Midbrain (tissue), 1 donor: Measurements from ENCODE around the gene PPP1R36.
"Not testable (repeated sequence)": the region's sequence is repeated elsewhere in the genome, so short reads cannot be mapped to it uniquely, and the experiment has no call there.

Experiments
- DNase-seq: peaks from one replicate; lab custom pipeline; 2025; lab: John Stamatoyannopoulos, UW

Gene PPP1R36

GRCh38 chr14:64518229-64518628 lies 31.5 kb upstream of the PPP1R36 start:
- no peak for DNase-seq

DNA sequence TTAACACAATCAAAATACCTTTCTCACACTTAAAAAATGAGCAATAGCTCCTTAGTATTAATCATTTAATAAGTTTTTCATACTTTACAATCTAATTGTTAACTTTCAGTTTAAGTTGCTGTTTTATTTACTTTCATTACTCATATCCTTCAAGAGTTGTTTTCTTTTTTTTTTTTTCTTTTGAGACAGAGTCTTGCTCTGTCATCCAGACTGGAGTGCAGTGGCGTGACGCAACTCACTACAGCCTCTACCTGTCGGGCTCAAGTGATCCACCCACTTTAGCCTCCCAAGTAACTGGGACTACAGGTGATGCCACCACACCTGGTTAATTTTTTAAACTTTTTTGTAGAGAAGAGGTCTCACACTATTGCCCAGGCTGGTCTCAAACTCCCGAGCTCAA lies 29.1 kb upstream of the PPP1R36 start:
- no peak for DNase-seq

DNA sequence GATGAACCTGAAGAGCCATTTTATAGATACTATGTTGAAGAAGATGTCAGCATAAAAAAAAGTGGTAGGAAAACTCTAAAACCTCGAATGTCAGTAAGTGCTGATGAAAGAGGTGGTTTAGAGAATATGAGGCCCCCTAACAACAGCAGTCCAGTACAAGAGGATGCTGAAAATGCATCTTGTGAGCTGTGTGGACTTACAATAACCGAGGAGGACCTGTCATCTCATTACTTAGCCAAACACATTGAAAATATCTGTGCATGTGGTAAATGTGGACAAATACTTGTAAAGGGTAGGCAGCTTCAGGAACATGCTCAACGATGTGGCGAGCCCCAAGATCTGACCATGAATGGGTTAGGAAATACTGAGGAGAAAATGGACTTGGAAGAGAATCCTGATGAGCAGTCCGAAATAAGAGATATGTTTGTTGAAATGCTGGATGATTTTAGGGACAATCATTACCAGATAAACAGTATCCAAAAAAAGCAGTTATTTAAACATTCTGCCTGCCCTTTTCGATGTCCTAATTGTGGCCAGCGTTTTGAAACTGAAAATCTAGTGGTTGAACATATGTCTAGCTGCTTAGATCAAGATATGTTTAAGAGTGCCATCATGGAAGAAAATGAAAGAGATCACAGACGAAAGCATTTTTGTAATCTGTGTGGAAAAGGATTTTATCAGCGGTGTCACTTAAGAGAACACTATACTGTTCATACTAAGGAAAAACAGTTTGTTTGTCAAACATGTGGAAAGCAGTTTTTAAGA lies 27.0 kb upstream of the PPP1R36 start:
- no peak for DNase-seq

DNA sequence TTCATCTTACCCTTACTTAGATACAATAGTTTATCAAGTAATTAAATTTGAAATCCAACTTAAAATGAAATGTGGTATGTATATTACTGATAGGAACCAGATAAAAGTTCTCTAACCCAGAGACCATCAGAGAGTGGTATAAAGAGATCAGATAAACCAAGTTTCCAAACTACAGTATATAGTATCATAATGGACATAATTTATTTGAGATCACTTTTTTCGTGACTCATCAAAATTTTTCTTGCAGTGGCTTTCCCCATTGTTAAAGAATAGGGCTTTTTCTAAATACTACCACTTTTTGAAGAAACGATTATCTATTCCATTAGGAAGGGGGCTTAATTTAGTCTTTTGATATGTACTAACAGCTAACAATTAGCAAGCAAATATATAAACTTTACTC lies 24.4 kb upstream of the PPP1R36 start:
- no peak for DNase-seq

- no peak for DNase-seq
Observed at GRCh38 chr14:64531567-64531966, 18.2 kb upstream of the PPP1R36 start.

- no peak for DNase-seq
Observed at GRCh38 chr14:64536488-64537245, 13.1 kb upstream of the PPP1R36 start.

DNA sequence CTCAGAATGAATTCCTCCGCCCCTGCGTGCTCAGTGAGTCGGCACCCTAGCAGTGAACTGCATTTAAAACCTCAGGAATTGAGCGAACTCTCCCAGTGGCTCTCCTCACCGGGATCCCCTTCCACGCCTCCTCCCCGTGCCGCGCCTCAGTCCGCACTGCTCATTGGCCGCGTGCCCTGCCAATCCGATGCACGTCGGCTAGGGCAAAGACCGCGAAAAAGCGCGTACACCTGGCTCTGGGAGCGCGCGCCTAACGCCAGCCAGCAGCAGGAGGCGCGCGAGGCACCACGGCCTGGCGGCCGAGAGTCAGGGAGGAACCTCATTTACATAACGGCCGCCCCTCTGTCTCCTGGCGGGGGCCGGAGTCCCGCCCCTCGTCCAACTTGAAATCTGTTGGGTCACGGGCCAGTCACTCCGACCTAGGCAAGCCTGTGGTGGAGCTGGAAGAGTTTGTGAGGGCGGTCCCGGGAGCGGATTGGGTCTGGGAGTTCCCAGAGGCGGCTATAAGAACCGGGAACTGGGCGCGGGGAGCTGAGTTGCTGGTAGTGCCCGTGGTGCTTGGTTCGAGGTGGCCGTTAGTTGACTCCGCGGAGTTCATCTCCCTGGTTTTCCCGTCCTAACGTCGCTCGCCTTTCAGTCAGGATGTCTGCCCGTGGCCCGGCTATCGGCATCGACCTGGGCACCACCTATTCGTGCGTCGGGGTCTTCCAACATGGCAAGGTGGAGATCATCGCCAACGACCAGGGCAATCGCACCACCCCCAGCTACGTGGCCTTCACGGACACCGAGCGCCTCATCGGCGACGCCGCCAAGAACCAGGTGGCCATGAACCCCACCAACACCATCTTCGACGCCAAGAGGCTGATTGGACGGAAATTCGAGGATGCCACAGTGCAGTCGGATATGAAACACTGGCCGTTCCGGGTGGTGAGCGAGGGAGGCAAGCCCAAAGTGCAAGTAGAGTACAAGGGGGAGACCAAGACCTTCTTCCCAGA lies 9.3 kb upstream of the PPP1R36 start, which contains the start of gene HSPA2:
TSS of gene HSPA2 (plus strand) at position 534 of the 995 bp plus-strand sequence. CDS start at position 643, 109 bp downstream.
- DNase-seq = peak; percentile 99

GRCh38 chr14:64541261-64541971 lies 8.3 kb upstream of the PPP1R36 start:
- peak; percentile 29 for DNase-seq

GRCh38 chr14:64541972-64542835 lies 7.6 kb upstream of the PPP1R36 start:
- no peak for DNase-seq

- no peak for DNase-seq
Observed at GRCh38 chr14:64542836-64543201, 6.9 kb upstream of the PPP1R36 start.

DNA sequence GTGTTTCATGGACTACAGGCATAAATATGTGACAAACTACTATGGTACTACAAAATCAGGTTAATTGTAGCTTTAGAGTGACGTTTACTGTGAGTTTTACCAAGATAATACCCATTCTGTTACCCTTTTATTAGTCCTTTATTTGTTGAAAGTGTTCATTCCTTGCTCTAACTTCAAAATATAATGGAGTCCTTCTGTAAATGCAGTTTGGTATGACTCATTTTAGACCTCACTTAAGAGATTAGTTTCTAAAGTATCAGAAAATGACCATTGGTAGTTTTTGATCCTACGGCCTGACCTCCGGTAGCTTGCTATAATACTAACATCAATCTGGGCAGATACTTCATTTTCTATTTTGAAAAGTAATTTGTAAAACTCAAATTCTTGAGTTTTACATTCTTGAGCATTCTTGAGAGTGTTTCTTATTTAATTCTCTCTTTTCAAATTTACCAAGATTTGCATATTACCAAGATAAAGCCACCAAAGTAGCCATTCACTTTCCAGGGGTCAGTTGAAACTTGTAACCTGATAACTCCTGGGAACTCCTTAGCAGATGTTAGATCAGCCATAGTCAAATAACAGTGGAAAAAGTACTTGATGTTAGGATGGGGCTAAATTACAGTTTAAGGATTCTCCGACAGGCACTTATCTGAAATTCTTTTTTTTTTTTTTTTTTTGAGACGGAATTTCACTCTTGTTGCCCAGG lies 5.0 kb upstream of the PPP1R36 start:
- DNase-seq = no peak

DNA sequence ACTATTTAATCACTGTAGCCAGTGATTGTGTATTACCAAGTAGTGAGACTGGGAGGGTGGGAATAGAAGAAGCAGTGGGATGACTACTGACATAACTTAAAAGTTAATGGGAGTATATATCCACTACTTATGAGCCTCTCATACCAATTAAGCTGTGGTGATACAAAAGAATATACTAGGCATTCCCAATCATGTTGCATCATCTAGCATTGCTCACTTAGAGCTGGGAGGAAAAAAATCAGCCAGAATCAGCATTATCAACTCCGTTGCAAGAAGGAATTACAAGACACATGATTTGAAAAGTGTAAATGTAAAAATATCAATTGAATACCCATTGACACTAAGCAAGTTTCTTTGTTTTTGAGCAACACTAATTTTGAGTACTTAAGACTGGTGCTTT lies 745 bp upstream of the PPP1R36 start:
- DNase-seq = no peak

- peak; percentile 23 for DNase-seq
Observed at GRCh38 chr14:64550621-64551333, 1.0 kb downstream of the PPP1R36 start.

- no peak for DNase-seq
Observed at GRCh38 chr14:64554556-64554955, 4.8 kb downstream of the PPP1R36 start.

DNA sequence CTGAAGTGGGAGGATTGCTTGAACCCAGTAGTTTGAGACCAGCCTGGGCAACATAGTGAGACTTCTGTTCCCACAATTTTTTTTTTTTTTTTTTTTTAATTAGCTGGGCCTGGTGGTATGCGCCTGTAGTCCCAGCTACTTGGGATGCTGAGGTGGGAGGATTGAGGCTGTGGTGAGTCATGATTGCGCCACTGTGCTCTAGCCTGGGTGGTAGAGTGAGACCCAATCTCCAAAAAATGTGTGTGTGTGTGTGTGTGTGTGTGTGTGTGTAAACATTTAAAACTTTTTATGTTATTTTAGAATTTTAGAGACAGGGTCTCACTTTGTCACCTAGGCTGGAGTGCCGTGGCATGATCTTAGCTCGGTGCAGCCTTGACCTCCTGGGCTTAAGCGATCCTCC lies 6.8 kb downstream of the PPP1R36 start:
- DNase-seq = no peak

GRCh38 chr14:64558216-64558615 lies 8.5 kb downstream of the PPP1R36 start:
- DNase-seq = not testable (repeated sequence)

GRCh38 chr14:64561631-64562030 lies 11.9 kb downstream of the PPP1R36 start:
- no peak for DNase-seq

- DNase-seq = no peak
Observed at GRCh38 chr14:64562436-64562835, 12.7 kb downstream of the PPP1R36 start.

GRCh38 chr14:64563696-64564095 lies 13.9 kb downstream of the PPP1R36 start:
- peak; percentile 54 for DNase-seq
